ENCODE data around the gene PTAR1. TPM values are rescaled to one million over a fixed set of nuclear protein-coding genes. Genes with fewer than 3 reads are reported as not detected.
A peak's percentile ranks its signal among the peaks of the same experiment; 100 is the strongest.

The PTAR1 gene
- total RNA-seq, 2 experiments from 2014 or later = 48.3 to 51.3 TPM

DNA sequence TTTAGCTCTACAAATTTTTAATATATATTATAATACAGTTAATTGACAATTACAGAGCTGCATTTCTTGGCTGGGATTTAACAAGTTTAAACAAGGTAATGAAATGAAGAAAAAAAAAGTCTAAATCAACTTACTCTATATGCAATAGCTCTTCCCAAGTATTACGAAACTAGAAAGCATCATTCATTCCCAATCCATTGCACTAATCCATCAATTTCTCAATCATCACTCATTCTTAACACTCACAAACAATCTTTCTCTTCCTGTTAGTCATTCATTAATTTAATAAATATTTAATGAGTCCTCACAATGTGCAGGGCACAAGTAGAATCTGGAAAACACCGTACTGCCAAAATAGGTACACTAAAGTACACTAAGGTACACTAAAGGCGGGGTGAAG lies 44.7 kb downstream of the PTAR1 start:
- ATAC-seq (no peak), DNase-seq (no peak)
- peaks cover 42% of the 10 kb centered on the region for H3K36me3 Mint-ChIP-seq (ENCODE audit: low read depth)
- CTCF ChIA-PET = no interaction called here
- POLR2A ChIA-PET = no interaction called here
- no peaks in the 10 kb centered on the region for H3K4me1 Mint-ChIP-seq (ENCODE audit: low read depth)
- no peaks in the 10 kb centered on the region for H3K9me3 Mint-ChIP-seq (ENCODE audit: insufficient read depth)
- H3K4me3 Mint-ChIP-seq = no peak overlapping the region
- H3K27ac Mint-ChIP-seq = no peak overlapping the region
- H3K27me3 Mint-ChIP-seq (ENCODE audit: low read depth) = no peaks in the 10 kb centered on the region

GRCh38 chr9:69697475-69697874 lies 62.3 kb downstream of the PTAR1 start:
- H3K27ac Mint-ChIP-seq = no peak overlapping the region
- ChIA-PET POLR2A (no interaction called here), CTCF (no interaction called here)
- H3K9me3 Mint-ChIP-seq (ENCODE audit: insufficient read depth) = peaks cover 32% of the 10 kb centered on the region
- H3K27me3 Mint-ChIP-seq (ENCODE audit: low read depth) = peaks cover 15% of the 10 kb centered on the region
- ATAC-seq (no peak), DNase-seq (no peak)
- H3K4me3 Mint-ChIP-seq = no peak overlapping the region
- no peaks in the 10 kb centered on the region for H3K4me1 Mint-ChIP-seq (ENCODE audit: low read depth)
- H3K36me3 Mint-ChIP-seq (ENCODE audit: low read depth) = peaks cover 3% of the 10 kb centered on the region

DNA sequence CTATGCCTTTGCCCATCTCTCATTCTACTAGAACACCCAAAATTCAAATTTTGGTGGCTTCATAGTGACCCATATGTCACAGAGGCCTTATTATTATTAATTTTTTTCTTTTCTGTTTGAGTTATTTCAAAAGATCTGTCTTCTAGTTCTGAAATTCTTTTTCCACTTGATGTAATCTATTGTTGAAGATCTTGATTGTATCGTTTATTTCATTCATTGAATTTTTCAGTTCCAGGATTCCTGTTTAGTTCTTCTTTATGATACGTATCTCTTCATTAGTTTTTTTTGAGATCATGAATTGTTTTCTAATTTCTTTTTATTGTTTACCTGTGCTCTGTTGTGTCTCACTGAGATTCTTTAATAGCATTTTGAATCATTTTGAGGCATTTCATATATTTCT lies 63.0 kb downstream of the PTAR1 start:
- Mint-ChIP-seq H3K36me3 (ENCODE audit: low read depth) (peaks cover 3% of the 10 kb centered on the region), H3K4me1 (ENCODE audit: low read depth) (no peaks in the 10 kb centered on the region), H3K9me3 (ENCODE audit: insufficient read depth) (peaks cover 32% of the 10 kb centered on the region), H3K27me3 (ENCODE audit: low read depth) (peaks cover 19% of the 10 kb centered on the region), H3K4me3 (no peak overlapping the region), H3K27ac (no peak overlapping the region)
- ATAC-seq (no peak), DNase-seq (no peak)
- CTCF ChIA-PET = no interaction called here
- POLR2A ChIA-PET = no interaction called here

DNA sequence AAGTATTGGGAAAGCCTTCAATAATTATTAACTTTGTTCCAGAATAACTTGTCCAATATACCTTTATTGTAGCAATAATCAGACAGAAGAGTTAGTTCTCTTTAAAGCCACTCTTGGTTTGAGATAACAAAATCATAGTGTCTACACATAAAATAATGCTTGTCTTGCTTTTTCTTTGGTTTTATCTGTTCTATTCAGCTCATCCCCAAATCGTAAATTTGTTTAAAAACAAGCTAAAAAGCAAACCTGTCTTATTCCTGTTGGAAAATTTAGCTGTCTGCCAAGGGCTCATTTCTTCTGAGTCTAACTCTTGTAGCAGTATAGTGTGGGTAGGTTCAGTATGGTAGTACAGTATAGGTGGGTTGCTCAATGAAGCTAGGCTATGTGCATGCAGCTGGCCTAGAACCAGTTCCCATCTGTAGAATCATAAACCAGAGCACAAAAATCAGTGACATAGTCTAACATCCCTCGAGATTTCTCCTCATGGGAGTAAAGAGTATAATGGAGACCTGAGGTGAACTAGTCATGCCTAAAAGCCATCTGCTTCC lies 69.7 kb downstream of the PTAR1 start:
- CTCF ChIA-PET = interaction anchor here (0.7 kb wide), 1 partner anchor 603 kb away, joined by 3 read pairs; no protein-coding TSS in a partner anchor
- DNase-seq (no peak), ATAC-seq (no peak)
- H3K36me3 Mint-ChIP-seq (ENCODE audit: low read depth) = no peaks in the 10 kb centered on the region
- no peaks in the 10 kb centered on the region for H3K4me1 Mint-ChIP-seq (ENCODE audit: low read depth)
- H3K9me3 Mint-ChIP-seq (ENCODE audit: insufficient read depth) = no peaks in the 10 kb centered on the region
- peaks cover 31% of the 10 kb centered on the region for H3K27me3 Mint-ChIP-seq (ENCODE audit: low read depth)
- H3K27ac Mint-ChIP-seq = no peak overlapping the region
- POLR2A ChIA-PET = no interaction called here
- no peak overlapping the region for H3K4me3 Mint-ChIP-seq

- ChIA-PET CTCF (no interaction called here), POLR2A (no interaction called here)
- no peaks in the 10 kb centered on the region for H3K4me1 Mint-ChIP-seq (ENCODE audit: low read depth)
- H3K4me3 Mint-ChIP-seq = no peak overlapping the region
- DNase-seq (no peak), ATAC-seq (no peak)
- H3K27me3 Mint-ChIP-seq (ENCODE audit: low read depth) = peaks cover 16% of the 10 kb centered on the region
- H3K9me3 Mint-ChIP-seq (ENCODE audit: insufficient read depth) = no peaks in the 10 kb centered on the region
- no peak overlapping the region for H3K27ac Mint-ChIP-seq
- H3K36me3 Mint-ChIP-seq (ENCODE audit: low read depth) = no peaks in the 10 kb centered on the region
Observed at GRCh38 chr9:69683927-69684326, 75.9 kb downstream of the PTAR1 start.

DNA sequence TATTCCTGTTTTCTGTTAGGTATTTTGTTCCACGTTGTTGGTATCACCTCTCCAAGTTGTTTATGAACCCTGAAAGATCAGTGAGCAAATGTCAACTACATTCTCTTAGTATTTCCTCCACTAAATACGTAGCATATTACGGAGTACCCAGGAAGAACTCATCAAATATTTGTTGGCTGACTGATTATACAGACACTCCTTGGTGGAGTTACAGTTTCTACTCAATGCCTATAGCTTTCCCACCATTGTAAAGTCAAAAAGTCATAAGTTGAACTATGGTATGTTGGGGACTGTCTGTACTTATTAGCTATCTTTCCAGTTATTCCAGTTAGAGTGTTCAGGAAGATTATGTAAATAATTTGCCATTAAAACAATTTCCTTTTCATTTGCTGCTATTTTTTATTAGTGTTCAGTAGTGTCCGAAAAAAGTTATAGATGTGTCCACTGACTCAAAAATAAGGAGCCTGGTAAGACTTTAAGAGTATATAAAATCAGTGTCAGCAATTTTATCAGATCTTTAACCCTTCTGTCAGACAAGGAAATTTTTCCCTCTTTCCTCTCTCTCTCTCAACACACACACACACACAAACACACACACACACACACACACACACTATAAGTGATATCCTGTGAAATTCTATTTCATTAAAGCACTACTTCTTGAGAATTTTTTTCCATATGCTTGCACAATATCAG lies 80.8 kb downstream of the PTAR1 start:
- Mint-ChIP-seq H3K27me3 (ENCODE audit: low read depth) (peaks cover 23% of the 10 kb centered on the region), H3K4me1 (ENCODE audit: low read depth) (peaks cover 7% of the 10 kb centered on the region), H3K27ac (no peak overlapping the region), H3K4me3 (no peak overlapping the region), H3K36me3 (ENCODE audit: low read depth) (no peaks in the 10 kb centered on the region), H3K9me3 (ENCODE audit: insufficient read depth) (no peaks in the 10 kb centered on the region)
- ChIA-PET POLR2A (no interaction called here), CTCF (no interaction called here)
- no peak for DNase-seq
- no peak for ATAC-seq

- H3K4me3 Mint-ChIP-seq = no peak overlapping the region
- peaks cover 22% of the 10 kb centered on the region for H3K27me3 Mint-ChIP-seq (ENCODE audit: low read depth)
- ATAC-seq = no peak
- POLR2A ChIA-PET = no interaction called here
- DNase-seq = no peak
- H3K9me3 Mint-ChIP-seq (ENCODE audit: insufficient read depth) = no peaks in the 10 kb centered on the region
- H3K36me3 Mint-ChIP-seq (ENCODE audit: low read depth) = no peaks in the 10 kb centered on the region
- CTCF ChIA-PET = no interaction called here
- peaks cover 11% of the 10 kb centered on the region for H3K4me1 Mint-ChIP-seq (ENCODE audit: low read depth)
- no peak overlapping the region for H3K27ac Mint-ChIP-seq
Observed at GRCh38 chr9:69677931-69678330, 81.9 kb downstream of the PTAR1 start.

- Mint-ChIP-seq H3K27ac (no peak overlapping the region), H3K4me1 (ENCODE audit: low read depth) (peaks cover 15% of the 10 kb centered on the region), H3K9me3 (ENCODE audit: insufficient read depth) (no peaks in the 10 kb centered on the region), H3K27me3 (ENCODE audit: low read depth) (peaks cover 36% of the 10 kb centered on the region), H3K4me3 (no peak overlapping the region), H3K36me3 (ENCODE audit: low read depth) (no peaks in the 10 kb centered on the region)
- DNase-seq (no peak), ATAC-seq (no peak)
- POLR2A ChIA-PET = no interaction called here
- CTCF ChIA-PET = no interaction called here
Observed at GRCh38 chr9:69675563-69675962, 84.2 kb downstream of the PTAR1 start.

DNA sequence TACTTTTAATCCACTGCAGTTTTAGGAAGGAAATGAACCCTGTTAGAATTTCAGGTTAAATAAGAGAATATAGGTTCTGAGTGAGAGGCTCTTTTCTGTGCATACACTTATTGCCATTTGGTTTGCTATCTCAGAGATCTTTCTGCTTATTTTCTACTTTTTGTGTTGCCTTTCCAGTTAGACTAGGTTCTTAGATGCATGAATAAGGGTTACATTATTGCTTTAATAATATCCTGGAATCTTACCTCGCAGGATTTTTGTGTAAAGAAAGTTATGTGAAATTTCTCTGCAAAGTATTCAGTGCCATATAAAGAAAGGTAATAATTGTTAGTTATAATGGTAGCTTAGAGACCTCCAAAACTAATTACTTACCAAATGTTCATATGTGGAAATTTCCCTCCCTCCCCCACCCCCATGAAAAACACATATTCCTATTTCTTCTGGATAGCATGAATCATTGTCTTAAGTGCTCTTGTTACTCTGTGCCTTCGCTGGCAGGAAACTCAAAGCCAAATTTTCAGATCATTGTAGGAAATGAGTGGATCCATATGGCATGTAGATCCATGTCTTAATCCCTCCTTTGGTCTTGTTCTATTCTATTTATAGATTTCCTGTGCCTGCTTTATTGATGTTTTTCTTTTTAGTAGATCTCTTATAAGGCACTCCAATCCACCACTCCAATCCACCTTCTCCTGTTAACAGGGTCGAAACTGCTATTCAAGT lies 84.9 kb downstream of the PTAR1 start:
- Mint-ChIP-seq H3K4me1 (ENCODE audit: low read depth) (peaks cover 15% of the 10 kb centered on the region), H3K27ac (no peak overlapping the region), H3K27me3 (ENCODE audit: low read depth) (peaks cover 40% of the 10 kb centered on the region), H3K4me3 (no peak overlapping the region), H3K36me3 (ENCODE audit: low read depth) (no peaks in the 10 kb centered on the region), H3K9me3 (ENCODE audit: insufficient read depth) (no peaks in the 10 kb centered on the region)
- CTCF ChIA-PET = no interaction called here
- DNase-seq = no peak
- ATAC-seq = no peak
- POLR2A ChIA-PET = no interaction called here

DNA sequence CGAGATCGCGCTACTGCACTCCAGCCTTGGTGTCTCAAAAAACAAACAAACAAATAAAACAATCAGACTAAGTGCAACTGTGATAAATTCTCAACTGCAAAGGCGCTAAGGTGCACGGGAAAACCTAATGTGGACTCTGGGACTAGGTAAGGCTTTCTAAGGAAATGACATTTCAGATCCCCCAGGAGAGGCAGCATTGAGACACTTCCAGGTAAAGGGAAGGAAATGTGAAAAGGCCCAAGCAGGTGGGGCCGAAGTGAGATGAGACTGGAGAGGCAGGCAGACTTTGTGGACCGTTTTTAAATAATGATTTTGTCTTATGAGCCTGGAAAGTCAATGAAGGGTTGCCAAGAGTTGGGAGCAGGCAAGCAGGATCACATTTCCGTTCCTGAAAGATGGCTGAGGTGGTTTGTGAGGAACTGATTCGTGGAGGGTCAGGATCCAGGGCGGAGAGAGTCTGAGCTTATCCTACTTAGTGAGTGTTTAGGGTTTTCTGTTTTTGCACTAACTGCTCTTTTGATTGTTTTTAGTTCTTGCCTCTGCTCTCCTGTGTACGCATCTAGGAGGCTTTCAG lies 85.6 kb downstream of the PTAR1 start:
- no peak overlapping the region for H3K4me3 Mint-ChIP-seq
- no peaks in the 10 kb centered on the region for H3K36me3 Mint-ChIP-seq (ENCODE audit: low read depth)
- H3K27me3 Mint-ChIP-seq (ENCODE audit: low read depth) = peaks cover 36% of the 10 kb centered on the region
- ChIA-PET POLR2A (no interaction called here), CTCF (interaction anchor here (0.9 to 2.5 kb wide), 4 partner anchors 14 to 244 kb away, joined by 3 to 11 read pairs (median 9); no protein-coding TSS in a partner anchor)
- ATAC-seq (no peak), DNase-seq (no peak)
- H3K27ac Mint-ChIP-seq = no peak overlapping the region
- H3K4me1 Mint-ChIP-seq (ENCODE audit: low read depth) = peaks cover 15% of the 10 kb centered on the region
- H3K9me3 Mint-ChIP-seq (ENCODE audit: insufficient read depth) = no peaks in the 10 kb centered on the region

- DNase-seq (no peak), ATAC-seq (no peak)
- Mint-ChIP-seq H3K36me3 (ENCODE audit: low read depth) (no peaks in the 10 kb centered on the region), H3K4me3 (peak overlapping the region; percentile 73), H3K4me1 (ENCODE audit: low read depth) (peaks cover 15% of the 10 kb centered on the region), H3K27ac (no peak overlapping the region), H3K9me3 (ENCODE audit: insufficient read depth) (no peaks in the 10 kb centered on the region), H3K27me3 (ENCODE audit: low read depth) (peaks cover 31% of the 10 kb centered on the region)
- CTCF ChIA-PET = interaction anchor here (0.9 to 2.5 kb wide), 9 partner anchors 13 to 245 kb away, joined by 3 to 11 read pairs (median 4); partner anchors contain the start of gene PTAR1
- POLR2A ChIA-PET = interaction anchor here (1.6 kb wide), 1 partner anchor 86 kb away, joined by 5 read pairs; no protein-coding TSS in a partner anchor
Observed at GRCh38 chr9:69673311-69673640, 86.5 kb downstream of the PTAR1 start.

All from activated CD8-positive, alpha-beta T cell treated with anti-CD3 and anti-CD28 coated beads, Interleukin-2, amount 10 ng/mL, durations not matched to agents 7 days and 5 days (primary cell).